ENCODE measurements around the gene PLEKHG5. TPM values are rescaled to one million over a fixed set of nuclear protein-coding genes. Genes with fewer than 3 reads are reported as not detected.

PLEKHG5 gene
- total RNA-seq, 1 donor from 2014 or later: 109 TPM

- H3K9me3 Mint-ChIP-seq (ENCODE audit: unreplicated experiment): no peaks in the 10 kb centered on the region
- H3K27me3 Mint-ChIP-seq (ENCODE audit: unreplicated experiment): peaks cover 19% of the 10 kb centered on the region
- H3K4me1 Mint-ChIP-seq (ENCODE audit: unreplicated experiment): peaks cover 5% of the 10 kb centered on the region
- no peak overlapping the region for H3K4me3 Mint-ChIP-seq (ENCODE audit: unreplicated experiment)
- H3K27ac Mint-ChIP-seq (ENCODE audit: unreplicated experiment): no peak overlapping the region
- peak; percentile 47 for DNase-seq (ENCODE audit: low spot score)
- peaks cover 8% of the 10 kb centered on the region for H3K36me3 Mint-ChIP-seq (ENCODE audit: low read depth, unreplicated experiment)
- TF ChIP-seq CTCF (IDR thresholded peaks at IDR 0.05; ENCODE audit: unreplicated experiment): peak; percentile 32
These were observed 19.1 kb downstream of the PLEKHG5 start for GRCh38 chr1:6472391-6472790.

DNA sequence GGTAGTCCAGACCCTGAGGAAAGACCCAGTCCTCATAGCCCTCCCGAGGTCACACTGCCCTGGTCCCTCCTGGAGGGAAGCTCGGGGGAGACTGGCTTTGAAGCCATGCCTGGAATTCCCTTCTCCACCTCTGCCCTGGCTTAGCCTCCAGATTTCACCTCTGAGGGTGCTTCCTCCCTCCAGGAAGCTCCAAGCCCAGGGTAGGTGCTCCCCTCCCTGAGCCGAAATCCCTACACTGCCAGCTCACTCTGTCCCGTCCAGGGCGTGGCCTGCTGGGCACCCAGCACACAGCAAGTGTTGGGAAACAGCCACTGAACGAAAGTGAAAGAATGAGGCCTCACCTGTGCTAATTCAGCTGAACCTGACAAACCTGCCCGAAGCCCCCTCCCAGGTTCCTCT lies 19.5 kb downstream of the PLEKHG5 start:
- H3K9me3 Mint-ChIP-seq (ENCODE audit: unreplicated experiment): no peaks in the 10 kb centered on the region
- no peak for TF ChIP-seq CTCF (IDR thresholded peaks at IDR 0.05; ENCODE audit: unreplicated experiment)
- H3K36me3 Mint-ChIP-seq (ENCODE audit: low read depth, unreplicated experiment): peaks cover 10% of the 10 kb centered on the region
- peaks cover 1% of the 10 kb centered on the region for H3K4me1 Mint-ChIP-seq (ENCODE audit: unreplicated experiment)
- H3K4me3 Mint-ChIP-seq (ENCODE audit: unreplicated experiment): no peak overlapping the region
- peaks cover 17% of the 10 kb centered on the region for H3K27me3 Mint-ChIP-seq (ENCODE audit: unreplicated experiment)
- H3K27ac Mint-ChIP-seq (ENCODE audit: unreplicated experiment): no peak overlapping the region
- DNase-seq (ENCODE audit: low spot score): no peak

DNA sequence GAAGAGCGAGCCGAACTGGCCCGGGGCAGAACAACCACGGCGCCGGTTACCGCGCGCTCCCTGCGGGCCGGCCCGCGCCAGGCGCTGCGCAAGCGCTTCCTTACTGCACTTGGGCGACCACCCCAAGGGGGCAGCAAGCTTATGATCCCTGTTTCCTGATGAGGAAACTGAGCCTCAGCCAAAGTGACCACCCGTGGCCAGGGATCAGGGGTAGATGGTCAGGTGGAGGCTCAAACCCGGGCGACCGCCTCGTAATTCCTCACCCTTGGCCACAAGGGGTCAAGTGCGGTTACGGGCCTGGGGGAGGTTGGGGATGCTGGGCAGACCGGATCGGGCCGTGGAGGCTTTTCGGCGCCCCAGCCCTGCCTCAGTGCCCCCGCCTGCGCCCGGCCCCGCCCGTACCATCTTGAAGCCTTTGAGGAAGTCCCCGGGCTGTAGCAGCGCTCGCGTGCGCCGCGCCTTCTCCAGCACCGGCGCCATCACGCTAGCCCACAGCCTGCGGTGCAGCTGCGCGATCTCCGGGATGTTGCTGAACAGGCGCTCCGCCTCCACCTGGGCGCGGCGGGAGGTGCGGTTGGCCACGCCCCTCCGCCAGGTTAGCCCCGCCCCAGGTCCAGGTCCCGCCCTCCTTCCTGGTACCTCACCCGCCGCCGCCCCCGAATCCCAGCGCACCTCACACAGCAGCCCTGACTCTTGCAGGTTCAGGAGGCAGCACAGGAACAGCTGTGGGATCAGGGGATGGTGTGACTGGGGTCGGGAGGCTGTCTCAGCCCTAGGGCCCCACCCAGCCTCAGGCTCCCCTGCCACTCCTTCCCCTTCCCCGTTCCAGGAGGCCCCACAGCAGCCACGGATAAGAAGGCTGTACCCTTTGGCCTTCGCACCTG lies 20.1 kb downstream of the PLEKHG5 start:
- Mint-ChIP-seq H3K4me3 (ENCODE audit: unreplicated experiment) (no peak overlapping the region), H3K36me3 (ENCODE audit: low read depth, unreplicated experiment) (peaks cover 12% of the 10 kb centered on the region), H3K9me3 (ENCODE audit: unreplicated experiment) (no peaks in the 10 kb centered on the region), H3K27me3 (ENCODE audit: unreplicated experiment) (peaks cover 20% of the 10 kb centered on the region), H3K4me1 (ENCODE audit: unreplicated experiment) (no peaks in the 10 kb centered on the region), H3K27ac (ENCODE audit: unreplicated experiment) (no peak overlapping the region)
- no peak for DNase-seq (ENCODE audit: low spot score)
- TF ChIP-seq CTCF (IDR thresholded peaks at IDR 0.05; ENCODE audit: unreplicated experiment): no peak

- Mint-ChIP-seq H3K36me3 (ENCODE audit: low read depth, unreplicated experiment) (peaks cover 12% of the 10 kb centered on the region), H3K4me1 (ENCODE audit: unreplicated experiment) (no peaks in the 10 kb centered on the region), H3K27me3 (ENCODE audit: unreplicated experiment) (peaks cover 15% of the 10 kb centered on the region), H3K9me3 (ENCODE audit: unreplicated experiment) (no peaks in the 10 kb centered on the region), H3K4me3 (ENCODE audit: unreplicated experiment) (no peak overlapping the region), H3K27ac (ENCODE audit: unreplicated experiment) (no peak overlapping the region)
- TF ChIP-seq CTCF (IDR thresholded peaks at IDR 0.05; ENCODE audit: unreplicated experiment): no peak
- DNase-seq (ENCODE audit: low spot score): no peak
These were observed 21.1 kb downstream of the PLEKHG5 start for GRCh38 chr1:6470132-6471085.
